ENCODE measurements around the gene ADGRG3. TPM values are rescaled to one million over a fixed set of nuclear protein-coding genes. Genes with fewer than 3 reads are reported as not detected.

ADGRG3 gene, protein sequence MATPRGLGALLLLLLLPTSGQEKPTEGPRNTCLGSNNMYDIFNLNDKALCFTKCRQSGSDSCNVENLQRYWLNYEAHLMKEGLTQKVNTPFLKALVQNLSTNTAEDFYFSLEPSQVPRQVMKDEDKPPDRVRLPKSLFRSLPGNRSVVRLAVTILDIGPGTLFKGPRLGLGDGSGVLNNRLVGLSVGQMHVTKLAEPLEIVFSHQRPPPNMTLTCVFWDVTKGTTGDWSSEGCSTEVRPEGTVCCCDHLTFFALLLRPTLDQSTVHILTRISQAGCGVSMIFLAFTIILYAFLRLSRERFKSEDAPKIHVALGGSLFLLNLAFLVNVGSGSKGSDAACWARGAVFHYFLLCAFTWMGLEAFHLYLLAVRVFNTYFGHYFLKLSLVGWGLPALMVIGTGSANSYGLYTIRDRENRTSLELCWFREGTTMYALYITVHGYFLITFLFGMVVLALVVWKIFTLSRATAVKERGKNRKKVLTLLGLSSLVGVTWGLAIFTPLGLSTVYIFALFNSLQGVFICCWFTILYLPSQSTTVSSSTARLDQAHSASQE
- total RNA-seq: not detected in 2 replicates

DNA sequence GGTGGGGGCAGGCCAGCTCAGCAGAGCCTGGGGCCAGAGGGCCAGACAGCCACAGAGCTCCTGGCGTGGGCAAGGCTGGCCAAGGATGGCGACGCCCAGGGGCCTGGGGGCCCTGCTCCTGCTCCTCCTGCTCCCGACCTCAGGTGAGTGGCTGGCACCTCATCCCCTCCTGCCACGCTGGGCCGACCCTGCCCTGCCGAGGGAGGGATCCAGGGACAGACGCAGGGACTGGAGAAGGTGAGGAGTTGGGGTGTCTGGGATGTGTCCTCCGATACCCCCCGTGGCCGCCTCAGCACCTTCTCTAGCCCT, at the start of gene ADGRG3:
TSS of gene ADGRG3 (plus strand) at position 44 of the 309 bp plus-strand sequence. CDS start at position 86, 42 bp downstream.
- DNase-seq (ENCODE audit: low read depth): no peak

DNA sequence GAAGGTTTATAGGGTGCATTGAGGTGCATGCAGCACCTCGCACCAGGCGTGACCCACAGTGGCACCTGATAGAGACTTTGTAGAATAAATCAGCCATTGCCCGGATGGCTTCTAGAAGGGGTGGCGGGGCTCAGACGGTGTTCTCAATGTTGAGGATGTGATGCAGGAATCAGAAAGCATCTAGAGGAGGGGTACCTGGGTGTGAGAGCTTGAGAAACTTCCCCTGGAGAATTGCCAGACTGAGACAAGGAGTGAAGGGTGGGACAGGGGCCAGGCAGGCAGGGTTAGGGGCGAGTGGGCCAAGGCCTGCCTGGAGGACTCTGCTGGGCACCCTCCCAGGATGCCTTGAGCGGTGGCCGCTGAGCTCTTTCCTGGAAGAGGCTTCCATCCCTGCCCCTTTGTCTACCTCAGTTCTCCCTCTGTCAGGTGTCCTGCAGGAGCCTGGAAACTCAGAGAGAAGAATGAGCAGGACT, 48.9 kb upstream of the ADGRG3 start:
- DNase-seq (ENCODE audit: low read depth): no peak

DNA sequence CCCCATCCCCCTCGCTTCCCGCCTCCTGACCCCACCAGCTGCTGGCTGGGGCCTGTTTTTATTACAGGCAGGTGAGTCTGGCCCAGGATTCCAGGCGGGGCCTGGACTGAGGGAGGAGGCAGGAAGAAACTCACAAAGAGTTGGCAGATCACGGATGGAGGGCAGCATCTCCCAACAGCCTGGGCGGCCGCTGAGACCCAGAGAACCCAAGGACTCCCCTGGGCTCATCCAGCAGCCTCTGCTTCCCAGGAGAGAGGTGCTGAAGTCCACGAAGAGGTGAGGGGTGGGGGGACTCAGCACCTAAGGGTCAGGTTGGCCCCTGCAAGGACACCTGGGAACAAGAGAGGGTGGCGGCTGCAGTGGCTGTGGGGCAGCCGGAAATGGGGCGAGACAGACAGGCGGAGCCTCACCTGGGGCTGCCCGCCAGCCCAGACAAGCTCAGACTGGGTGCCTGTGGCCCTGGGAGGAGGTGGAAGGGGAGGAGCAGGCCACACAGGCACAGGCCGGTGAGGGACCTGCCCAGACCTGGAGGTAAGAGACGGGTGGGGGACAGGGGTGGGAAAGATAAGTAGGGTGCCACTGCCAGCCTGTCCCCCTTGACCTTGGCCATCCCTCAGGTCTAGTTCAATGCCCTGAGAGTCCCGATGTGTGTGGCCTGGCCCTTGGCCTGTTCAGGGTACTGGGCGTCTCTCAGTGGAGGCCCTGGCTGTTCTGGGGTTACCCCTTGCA, 48.3 kb upstream of the ADGRG3 start:
- DNase-seq (ENCODE audit: low read depth): no peak

DNA sequence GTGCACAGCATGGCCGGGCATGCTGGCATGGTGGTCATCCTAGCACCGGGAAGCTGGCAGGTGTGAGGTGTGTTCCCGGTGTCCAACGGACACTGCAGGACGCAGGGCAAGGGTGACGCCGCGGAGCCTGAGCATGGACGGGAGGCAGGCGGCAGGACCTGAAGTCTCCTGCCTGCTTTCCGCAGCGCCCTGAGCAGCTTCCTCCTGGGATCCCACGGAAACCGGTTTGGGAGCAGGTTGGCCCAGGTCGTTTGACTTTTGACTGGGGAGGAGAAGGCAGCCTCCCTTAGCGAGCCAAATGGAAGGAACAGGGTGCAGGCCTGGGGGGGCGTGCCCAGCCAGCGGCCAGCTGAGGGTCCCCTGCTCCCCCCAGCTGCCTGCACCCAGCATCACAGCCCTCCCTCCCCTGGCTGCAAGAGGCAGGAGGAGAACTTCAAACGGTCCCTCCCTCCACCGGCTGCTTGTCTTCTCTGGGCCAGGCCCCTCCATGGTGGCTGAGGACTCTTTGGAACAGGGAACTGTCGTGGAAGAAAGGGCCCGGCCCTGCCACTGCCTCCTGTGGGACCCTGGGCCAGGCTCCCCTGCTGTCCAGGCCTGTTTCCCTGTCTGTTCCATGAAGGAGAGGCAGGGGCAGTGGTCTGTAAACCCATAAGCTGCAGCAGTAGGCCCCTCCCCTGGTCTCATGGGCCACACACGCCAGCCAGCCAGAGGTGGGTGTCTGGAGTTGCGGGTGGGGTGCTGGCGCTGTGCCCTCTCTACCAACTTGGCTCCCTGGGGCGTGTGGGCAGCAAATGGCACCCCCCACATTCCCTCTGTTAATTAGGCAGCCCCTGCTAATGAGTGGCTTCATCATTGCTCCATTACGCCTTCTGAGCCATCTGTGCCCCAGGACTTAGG, 47.5 kb upstream of the ADGRG3 start:
- no peak for DNase-seq (ENCODE audit: low read depth)

DNA sequence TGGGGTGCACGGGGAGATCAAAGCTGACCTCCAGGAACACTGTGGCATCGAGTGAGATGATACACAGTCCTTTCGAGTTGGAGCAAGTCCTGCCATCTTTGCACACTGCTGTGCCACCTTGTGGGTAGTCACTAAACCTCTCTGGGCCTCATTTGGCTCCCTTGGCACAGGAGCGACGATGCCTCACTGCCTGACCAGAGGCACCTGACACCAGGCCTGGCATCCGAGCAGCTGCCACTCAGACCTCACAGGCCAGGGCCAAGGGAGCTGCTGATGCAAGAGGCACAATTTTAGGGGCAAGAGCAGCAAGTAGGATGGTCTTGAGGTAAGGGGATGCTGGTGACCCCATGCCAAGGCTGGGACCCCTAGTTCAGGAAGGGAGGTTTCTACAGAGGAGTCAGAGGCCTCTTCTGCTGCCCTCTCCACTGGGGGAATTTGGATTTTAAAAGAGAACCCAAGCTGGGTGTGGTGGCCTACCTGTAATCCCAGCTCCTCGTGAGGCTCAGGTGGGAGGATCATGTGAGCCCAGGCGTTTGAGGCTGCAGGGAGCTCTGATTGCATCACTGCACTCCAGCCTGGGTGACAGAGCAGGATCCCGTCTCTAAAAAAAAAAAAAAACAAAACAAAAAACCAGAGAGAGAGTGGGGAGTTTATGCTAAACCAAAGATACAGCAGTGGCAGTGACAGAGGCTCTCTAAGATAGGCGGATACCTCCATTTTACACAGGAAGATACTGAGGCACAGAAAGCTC, 46.4 kb upstream of the ADGRG3 start:
- DNase-seq (ENCODE audit: low read depth): no peak

DNA sequence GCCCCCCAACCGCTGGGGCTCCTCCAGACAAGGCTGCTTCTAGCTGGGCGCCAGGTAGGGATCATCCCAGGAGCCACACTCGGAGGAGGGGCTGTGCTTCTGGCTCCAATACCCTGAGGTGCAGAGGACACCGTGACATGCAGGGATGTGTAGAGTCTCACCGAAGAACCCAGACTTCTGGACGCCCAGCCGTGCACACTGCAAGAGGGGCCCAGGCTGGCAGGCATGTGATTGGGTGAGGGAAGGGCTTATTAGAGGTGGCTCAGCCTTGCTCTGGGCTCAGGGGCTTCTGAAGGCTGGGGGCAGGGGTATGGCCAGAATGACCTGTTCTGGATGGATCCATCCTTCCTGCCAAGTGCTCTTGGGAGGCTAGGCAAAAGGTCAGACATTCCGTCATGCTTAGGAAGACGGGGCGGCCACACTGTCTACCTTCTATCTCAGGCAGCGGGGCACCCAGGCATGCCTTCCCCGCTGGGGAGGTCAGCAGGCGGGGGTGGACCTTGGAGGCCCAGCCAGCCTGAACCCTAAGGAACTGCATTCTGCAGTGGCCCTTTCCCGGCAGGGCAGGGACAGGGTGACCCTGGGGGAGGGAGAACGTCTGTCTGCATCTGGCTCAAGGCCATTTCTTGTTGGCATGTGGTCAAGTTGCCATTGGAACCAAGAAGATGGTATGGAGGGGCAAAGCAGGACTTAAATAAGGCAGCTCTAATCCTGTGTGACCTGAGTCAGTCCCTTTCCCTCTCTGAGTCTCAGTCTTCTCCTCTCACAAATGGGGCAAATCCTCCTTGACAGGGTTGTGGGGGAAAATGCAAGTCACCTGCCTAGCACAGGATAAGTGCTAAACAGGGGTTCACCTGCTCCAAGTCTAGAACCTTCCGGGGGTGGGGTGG, 45.5 kb upstream of the ADGRG3 start:
- peak; percentile 75 for DNase-seq (ENCODE audit: low read depth)

DNA sequence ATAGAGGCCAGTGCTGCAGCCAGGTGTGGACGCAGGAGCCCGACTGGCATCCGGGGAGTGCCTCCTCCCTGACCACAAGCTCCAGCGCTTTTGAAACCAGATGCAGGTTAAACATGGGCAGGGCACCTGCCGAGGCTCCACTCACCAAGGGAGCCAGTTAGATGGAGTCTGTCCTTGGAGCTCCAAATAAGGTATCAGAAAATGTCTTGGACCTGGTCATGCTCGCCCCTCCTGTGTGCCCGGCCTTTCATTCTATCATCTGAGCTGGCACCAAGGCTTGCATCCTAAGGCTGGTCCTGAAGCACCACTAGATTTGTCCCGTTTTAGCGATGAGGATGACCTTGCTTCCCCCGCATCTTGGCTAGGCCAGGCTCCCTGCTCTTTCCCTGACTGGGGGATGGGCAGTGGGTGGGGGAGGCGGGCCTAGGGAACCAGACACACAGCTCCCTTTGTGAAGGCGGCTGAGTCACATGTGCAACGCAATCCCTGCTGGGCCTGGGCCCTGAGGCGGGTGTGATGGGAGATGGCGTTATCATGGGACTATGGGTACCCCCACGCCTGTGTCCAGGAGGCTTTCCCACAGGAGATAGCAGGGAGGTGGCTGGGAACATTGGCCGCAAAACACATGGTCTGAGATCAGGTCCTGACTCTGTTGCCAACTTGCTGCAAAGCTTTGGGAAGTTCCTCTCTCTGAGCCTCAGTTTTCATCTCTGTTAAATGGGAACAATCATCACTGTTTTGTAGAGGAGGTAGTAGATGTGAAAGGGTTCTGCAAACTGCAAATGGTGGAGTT, 44.7 kb upstream of the ADGRG3 start:
- DNase-seq (ENCODE audit: low read depth): peak; percentile 84

DNA sequence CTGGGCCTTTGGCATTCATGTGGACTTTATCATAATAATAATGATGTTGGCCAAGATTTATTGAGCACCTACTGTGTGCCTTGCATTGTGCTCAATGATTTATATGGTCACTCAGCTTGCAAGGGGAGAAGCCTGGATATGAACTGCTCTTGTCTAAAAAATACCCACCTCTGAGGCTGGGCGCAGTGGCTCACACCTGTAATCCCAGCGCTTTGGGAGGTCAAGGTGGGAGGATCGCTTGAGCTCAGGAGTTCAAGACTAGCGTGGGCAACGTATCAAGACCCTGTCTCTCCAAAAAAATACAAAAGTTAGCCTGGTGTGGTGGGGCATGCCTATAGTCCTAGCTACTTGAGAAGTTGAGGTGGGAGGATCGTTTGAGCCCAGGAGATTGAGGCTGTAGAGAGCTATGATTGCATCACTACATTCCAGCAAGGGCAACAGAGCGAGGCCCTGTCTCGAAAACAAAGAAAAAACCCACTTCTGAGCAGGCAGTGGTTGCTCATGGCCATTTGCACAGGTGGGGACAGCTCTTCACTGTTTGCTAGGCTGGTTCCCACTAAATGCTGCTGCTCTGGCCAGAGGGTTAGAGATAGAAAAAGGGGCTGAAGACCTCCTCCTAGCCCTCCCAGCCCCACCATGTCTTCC, 43.9 kb upstream of the ADGRG3 start:
- peak; percentile 96 for DNase-seq (ENCODE audit: low read depth)

DNA sequence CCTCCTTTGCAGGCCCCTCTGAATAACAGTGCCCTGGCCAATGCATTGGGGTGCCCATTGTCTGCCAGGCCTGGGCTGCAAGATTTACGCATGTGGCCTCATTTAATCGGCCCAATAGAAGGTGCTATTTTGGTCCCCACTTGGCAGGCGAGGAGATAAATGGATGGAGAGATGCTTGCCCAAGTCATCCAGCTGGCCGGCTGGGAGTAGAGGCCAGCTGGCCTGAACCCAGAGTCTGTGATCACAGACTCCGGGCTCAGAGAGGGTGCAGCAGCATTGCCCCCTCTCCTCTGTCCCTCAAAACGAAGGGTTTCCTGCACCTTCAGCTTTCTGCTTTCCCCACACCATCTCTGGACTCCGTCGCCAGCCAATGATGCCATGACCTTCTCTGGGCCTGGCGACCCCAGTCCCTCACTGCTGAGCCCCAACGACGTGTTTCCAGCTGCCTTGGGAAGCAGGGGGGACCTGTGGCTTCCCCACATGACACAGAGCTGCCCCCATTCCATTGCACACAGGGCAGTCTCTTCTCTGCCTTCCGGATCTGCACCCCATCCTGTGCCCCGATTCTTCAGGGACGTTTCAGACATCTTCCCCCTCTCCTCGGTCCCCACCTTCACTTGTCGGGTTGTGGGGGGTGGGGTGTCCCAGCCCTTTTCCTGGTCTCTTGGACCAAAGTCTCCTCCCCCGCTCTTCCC, 43.2 kb upstream of the ADGRG3 start:
- no peak for DNase-seq (ENCODE audit: low read depth)

DNA sequence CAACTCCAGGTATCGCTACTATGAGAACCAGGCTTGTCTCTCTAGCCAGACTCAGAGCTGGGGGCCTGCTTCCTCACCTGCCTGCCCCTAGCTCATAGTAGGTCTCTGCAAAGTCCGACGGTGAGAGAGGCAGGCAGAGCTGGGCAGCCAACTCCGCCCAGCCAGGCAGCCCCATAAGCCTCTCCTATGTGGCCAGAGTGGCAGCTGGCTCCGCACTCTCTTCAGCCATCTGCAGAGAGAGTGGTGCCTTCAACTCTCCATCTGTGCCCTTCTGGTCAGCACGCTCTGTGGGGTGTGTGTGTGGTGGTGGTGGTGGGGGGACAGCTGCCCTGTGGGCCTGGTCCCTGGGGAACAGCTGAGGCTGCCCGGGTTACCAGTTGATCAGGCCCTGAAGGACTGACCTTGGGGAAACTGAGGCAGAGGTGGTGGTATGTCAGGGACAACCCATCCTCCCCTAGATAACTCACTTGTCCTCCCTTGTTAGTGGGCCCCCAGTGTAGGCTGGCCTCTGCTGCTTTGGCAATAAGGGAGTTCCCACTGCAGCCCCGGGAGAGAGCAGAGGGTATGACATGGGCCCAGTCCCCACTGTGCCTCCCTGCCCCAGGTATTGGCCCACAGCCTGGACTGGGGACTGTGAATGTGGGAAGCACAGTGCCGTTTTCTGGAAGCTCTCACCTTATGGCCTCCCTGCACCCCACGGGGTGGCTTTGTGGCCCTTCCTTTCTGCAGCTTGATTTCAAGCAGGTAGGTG, 41.5 kb upstream of the ADGRG3 start:
- no peak for DNase-seq (ENCODE audit: low read depth)

DNA sequence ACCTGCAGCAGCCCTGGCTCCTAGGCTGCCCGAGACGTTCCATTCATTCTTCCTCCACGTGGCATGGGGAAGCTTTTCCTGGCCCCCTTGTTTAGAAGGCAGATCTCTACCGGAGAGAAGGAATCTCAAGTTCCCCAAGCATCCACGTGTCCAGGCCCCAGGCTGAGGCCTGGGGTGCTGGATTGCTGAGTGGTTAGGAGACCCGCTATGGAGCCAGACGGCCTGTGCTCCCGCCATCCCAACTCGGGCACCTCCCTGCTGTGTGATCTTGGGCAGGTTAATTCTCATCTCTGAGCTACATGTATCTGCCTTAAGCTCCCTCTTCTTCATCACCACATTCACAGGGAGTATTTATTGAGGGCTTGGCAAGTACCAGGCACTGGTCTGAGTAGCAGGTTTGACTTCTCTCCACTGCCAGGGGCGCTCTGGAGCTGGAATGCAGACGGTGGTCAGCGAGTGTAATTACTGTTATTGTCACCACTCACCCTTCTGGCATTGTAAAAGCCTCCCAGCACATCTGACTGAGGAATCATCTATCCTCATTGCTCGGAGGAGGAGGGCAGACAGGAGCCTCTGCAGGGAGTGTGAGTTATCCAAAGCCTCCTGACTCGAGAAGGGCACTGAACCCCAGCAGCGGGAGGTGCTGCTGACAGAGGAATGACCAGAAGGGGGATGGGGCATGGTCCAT, 40.8 kb upstream of the ADGRG3 start:
- DNase-seq (ENCODE audit: low read depth): peak; percentile 96

DNA sequence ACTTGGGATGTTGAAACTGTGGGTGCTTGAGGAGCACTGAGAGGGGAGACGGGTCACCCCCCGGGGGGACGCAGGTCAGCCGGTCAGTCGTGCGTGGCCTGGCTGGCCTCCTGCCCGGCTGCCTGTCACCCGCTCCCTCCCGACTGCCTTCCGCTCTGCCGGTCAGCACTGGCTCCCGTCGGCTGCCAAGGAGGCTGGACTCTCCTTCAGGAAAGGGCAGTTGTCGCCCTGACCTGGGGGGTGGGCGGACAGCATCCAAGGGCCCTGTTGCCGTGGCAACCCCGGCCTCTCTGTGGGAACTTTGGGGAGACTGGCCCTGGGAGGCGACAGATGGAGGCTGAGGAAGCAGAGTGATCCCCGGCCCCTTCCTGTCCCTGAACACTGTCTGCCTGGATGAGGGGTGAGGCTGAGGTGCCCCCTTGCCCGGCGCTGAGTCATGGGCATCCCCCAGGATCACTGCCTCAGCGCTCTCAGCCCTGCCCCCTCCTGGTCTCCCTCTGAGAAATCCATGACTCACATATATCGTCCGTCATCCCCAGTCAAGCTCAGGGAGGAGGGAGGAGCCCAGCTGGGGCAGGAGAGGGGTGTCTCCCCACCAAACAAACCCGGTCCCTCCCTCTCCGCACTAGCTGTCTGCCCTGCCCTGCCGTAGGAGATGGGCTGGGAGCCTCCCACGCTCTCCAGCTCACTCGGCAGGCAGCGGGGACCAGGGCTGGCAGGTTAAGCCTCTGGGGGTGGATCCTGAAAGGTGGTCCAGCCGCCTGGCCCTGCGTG, 39.9 kb upstream of the ADGRG3 start, which contains the start of gene ADGRG1:
TSS of gene ADGRG1 (plus strand) at position 623 of the 774 bp plus-strand sequence. CDS start 21,658 bp downstream, outside the sequence.
- peak; percentile 97 for DNase-seq (ENCODE audit: low read depth)

DNA sequence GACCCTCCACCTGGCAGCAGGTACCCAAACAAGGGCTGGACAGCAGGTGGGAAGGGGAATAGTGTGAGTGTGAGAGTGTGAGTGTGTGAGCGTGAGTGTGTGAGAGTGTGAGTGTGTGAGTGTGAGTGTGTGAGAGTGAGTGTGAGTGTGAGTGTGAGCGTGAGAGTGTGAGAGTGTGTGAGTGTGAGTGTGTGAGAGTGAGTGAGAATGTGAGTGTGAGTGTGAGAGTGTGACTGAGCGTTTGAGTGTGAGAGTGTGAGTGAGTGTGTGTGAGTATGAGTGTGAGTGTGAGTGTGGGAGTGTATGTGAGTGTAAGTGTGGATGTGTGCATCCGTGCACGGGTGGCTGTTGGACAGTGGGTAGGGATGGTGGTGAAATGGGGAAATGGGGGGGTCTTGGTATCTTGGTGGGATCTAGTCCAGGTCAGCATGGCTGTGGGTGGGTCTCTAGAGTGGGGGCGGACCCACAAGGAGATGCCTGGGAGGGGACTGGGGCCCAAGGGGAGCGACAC, 39.3 kb upstream of the ADGRG3 start:
- no peak for DNase-seq (ENCODE audit: low read depth)

DNA sequence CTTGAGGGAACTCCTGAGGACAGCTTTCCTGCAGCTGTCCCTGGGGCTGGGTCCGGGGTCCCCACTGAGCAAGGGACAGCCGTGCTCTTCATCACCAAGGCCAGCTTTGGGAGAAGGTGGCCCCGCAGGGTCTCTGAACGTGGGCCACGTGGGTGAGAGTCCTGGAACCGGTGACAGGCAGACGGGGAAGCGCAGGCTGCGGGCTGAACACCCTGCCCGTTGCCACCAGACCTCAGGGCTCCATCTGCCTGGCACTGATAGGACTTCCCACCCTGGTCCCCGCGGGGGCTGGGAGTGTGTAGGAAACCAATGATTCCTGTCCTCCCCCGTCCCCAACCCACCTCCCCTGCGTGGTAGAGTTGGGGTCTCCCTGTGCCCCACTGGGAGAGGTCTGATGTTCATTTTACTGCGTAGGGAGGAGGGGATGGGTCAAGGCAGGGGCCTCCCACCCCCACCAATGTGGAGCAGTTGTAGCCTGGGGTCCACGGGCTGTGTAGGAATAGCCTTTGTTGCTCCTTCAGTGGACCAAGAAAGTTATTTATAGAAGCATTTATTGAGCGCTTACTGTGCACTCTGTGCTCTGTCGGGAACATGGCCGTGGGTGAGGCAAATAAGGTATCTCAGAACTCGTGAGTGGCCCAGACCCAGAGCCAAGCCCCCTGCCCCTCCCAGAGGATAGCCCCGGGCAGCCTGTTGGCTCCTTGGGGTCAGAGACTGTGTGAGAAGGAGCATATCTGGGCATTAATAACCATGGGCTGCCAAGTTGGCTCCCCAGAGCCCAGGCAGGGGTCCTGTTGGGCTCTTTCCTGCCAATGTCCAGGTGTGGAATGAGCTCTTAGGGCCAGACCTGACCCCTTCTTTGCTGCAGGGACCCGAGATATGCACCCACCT, 38.3 kb upstream of the ADGRG3 start:
- no peak for DNase-seq (ENCODE audit: low read depth)

DNA sequence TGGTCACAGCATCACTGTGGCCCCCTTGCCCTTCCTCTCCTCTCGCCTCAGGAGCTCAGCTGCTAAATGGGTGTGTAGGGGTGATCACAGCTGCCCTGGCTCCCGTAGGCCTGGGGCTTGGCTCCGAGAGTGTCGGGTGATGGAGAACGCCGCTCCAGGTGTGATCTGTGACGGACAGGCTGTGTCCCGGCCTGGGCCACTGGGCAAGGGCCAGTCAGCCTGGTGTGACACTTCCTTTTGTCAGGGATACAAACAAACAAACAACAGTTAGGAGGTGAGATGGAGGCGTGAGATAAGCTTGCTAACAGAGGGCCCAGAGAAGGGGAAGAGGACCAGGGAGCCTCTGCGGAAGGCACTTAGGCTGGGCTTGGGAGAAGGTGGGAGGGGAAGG, 37.7 kb upstream of the ADGRG3 start:
- DNase-seq (ENCODE audit: low read depth): no peak

Data from renal cortical epithelial cell (primary cell).